Fibroblast of lung (primary cell): ENCODE data around the gene ECHS1.

Source experiments
- CTCF ChIP-seq, 2 donors: IDR thresholded peaks in 1 of 2; conservative IDR thresholded peaks in 1 of 2; 1 replicate in 1 of 2; 2 replicates in 1 of 2; pipeline ENCODE4 v1.5.1; 2011 to 2012; ENCODE audit warnings: low read length in 2 of 2, control low read depth in 1 of 2, inconsistent platforms in 1 of 2, low read depth in 1 of 2, mild to moderate bottlenecking in 1 of 2
- EZH2 ChIP-seq: IDR thresholded peaks from 2 replicates; pipeline ENCODE4 v1.5.1; 2012; ENCODE audit warnings: low read length, control low read depth, mild to moderate bottlenecking; ENCODE audit errors: missing control alignments

GRCh38 chr10:133341983-133342382, 31.2 kb downstream of the ECHS1 start:
- TF ChIP-seq EZH2 = no peak
- no peak for TF ChIP-seq CTCF (conservative IDR thresholded peaks at IDR 0.05 in 1 of 2, IDR thresholded peaks at IDR 0.05 in 1 of 2; ENCODE audit: low read depth in 1 of 2, low read length in 2 of 2)
